Esophagus squamous epithelium (tissue), 4 donors: ENCODE results near the gene DCBLD2.

Experiments used
- POLR2A ChIP-seq, 4 donors: fragments of 450-650 bp; IDR thresholded peaks; one replicate each; pipeline ENCODE4 v1.6.1; 2017; ENCODE audit warnings: antibody characterized with exemption in 4 of 4, mild to moderate bottlenecking in 4 of 4, moderate library complexity in 3 of 4
- TF ChIP-seq, protein P1 (sequence below), 6 experiments: fragments of 450-650 bp in 4 of 6; fragments of 200-600 bp in 2 of 6; sonication (generic) in 2 of 6; IDR thresholded peaks; one replicate each; pipeline ENCODE4 v1.5.1; 2016 to 2019; ENCODE audit warnings: antibody characterized with exemption in 6 of 6, mild to moderate bottlenecking in 4 of 6, moderate library complexity in 4 of 6

DNA sequence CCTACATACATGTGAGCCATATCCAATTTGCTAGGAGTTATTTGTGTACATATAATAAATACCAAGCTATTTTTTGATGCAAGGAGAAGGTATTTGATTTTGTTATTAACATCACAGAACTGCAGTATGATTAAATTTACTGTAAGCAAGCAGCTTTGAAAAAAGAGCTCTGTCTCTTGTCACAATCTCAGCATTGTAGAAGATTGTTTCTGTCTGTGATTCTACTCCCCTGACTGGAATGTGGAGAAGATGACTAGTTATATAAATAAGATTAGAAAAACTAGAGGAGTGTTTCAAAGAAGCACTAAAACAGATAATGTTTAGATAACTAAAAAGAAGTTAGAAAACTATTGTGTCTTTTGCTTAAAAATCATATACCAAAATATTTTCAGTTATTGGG is 17.1 kb upstream of the DCBLD2 start:
- TF ChIP-seq, protein P1, sequence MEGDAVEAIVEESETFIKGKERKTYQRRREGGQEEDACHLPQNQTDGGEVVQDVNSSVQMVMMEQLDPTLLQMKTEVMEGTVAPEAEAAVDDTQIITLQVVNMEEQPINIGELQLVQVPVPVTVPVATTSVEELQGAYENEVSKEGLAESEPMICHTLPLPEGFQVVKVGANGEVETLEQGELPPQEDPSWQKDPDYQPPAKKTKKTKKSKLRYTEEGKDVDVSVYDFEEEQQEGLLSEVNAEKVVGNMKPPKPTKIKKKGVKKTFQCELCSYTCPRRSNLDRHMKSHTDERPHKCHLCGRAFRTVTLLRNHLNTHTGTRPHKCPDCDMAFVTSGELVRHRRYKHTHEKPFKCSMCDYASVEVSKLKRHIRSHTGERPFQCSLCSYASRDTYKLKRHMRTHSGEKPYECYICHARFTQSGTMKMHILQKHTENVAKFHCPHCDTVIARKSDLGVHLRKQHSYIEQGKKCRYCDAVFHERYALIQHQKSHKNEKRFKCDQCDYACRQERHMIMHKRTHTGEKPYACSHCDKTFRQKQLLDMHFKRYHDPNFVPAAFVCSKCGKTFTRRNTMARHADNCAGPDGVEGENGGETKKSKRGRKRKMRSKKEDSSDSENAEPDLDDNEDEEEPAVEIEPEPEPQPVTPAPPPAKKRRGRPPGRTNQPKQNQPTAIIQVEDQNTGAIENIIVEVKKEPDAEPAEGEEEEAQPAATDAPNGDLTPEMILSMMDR (IDR thresholded peaks at IDR 0.05): no peak
- TF ChIP-seq POLR2A (IDR thresholded peaks at IDR 0.05): no peak
